GM19438 (cell line): ENCODE measurements around the gene CCK.
A peak's percentile ranks its signal among the peaks of the same experiment; 100 is the strongest.

ENCODE experiments used
- ATAC-seq: cut with Tn5 transposase; IDR thresholded peaks from one replicate; pipeline ENCODE4 v1.9.1; 2021; ENCODE audit warnings: low read depth; ENCODE audit not compliant: unreplicated experiment

CCK gene

DNA sequence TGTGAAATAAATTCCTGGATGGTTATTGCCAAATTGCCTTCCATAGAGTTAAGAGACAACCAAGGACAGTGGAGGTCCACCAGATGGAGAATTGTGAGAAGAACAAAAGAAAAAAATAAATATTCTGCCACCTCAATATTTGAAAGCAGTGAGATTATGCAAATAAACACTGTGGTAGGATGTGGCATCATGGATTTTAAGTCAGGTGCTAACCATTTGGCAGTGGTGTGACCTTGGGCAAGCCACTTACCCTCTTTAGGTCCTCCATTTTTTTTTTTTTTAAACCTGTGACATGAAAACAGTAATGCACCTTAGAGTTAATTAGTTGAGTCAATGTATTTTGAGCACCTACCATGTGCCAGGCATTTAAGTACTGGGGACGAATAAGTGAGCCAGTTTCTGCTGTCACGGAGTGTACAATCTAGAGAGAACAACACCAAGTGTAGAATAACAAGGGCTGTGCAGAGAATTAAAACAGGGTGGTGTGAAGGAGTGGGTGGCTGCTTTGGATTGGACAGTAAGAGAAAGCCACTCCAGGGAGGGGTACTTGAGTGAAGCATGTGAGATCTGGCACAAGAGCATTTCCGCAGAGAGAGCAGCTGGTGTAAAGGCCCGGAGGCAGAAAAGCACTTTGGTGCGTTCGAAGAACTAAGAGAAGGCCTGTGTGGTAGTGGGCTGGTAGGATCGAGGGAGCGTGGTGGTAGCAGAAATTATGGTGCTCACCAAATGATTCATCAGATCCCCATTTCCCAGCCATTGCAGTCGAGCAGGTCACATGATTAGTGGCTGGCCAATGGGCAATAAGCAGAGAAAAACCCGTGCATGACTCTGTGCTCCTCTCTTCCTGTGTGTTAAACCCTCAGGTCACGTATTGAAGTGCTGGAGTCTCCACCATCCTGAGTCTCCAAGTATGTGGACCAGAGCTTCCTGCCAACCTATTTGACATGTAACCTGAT lies 39.2 kb downstream of the CCK start:
- ATAC-seq: no peak

DNA sequence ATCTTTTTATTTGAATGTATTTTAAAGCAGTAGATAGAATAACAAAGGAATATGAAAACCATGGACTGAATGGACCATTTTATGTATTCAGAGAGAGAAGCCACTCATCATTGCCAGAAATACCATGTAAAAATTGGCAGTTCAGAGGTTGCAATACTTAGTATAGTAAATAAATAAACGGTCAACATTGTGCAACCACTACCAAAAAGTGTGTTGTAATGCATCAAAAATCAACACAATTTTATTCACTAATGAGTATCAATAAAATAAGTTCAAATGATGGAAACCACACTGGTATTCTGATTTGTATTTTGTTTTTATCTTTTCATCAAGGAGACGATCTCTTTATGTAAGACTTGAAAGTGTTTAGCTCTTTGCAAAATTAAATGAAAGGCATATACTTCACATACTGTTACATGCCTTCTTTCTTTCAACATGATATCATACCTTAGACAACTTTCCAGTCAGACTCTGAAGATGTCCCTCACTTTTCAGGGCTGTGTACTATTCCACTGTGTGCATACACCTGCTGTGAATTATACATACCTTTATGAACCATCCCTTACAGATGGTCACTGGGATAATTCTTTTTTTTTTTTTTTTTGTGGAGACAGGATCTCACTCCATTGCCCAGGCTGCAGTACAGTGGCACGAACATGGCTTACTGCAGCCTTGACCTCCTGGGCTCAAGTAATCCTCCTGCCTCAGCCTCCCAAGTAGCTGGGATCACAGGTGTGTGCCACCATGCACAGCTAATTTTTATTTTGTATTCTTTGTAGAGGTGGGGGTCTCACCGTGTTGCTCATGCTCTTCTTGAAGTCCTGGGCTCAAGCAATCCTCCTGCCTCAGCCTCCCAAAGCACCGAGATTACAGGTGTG lies 40.3 kb downstream of the CCK start:
- ATAC-seq: no peak

DNA sequence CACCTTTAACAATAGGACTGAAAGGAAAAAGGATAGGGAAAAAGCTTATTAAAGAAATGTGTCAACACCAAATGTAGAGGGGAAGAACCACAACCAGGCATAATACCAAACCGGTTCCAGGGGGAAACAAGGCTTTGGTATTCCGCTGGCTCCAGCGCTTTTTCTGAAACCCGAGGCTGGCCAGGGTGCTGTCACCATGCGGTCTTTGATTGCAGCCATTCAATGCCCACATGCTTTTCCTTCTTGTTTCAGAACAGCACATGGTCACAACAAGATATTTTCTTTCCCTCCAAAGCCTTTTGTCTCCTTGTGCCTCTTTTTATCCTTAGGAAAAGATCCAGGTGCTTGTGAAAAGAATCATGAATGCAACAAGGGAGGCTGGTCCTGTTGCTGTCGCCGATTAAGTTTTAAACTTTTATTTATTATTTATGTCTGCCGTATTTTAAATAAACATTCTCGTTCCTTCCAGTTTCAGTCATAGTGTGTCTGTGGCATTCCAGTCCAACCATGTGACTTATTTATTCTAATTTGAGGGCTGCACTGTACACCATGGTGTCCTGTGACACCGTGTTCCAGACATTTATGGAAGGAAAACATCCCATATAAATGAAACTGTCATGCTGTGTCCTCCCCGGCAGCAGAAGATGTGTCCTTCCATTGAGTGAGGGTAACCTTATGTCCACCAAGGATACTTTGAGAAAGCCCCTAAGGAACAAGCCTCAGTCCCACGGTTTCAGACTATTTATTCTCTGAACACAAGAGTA lies 41.1 kb downstream of the CCK start:
- ATAC-seq: no peak

DNA sequence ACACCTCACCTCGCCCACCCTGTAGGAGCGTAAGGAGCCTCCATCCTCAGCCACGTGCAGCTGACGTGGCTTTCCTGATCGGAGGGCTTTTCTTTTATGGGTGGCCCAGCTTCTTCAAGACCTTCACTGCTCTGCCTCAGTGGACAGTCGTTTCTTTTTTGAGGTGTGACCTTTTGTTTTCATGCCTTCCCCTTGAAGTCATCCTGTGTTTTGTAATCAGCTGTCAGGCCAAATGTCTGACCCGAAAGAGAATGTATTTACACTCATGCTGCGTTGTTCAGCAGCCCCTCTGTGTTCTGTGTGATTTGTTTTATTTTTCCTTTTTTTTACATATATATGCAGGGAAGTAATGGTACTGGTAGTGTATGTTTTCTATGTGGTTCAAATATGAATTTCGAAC lies 41.8 kb downstream of the CCK start:
- ATAC-seq: no peak

DNA sequence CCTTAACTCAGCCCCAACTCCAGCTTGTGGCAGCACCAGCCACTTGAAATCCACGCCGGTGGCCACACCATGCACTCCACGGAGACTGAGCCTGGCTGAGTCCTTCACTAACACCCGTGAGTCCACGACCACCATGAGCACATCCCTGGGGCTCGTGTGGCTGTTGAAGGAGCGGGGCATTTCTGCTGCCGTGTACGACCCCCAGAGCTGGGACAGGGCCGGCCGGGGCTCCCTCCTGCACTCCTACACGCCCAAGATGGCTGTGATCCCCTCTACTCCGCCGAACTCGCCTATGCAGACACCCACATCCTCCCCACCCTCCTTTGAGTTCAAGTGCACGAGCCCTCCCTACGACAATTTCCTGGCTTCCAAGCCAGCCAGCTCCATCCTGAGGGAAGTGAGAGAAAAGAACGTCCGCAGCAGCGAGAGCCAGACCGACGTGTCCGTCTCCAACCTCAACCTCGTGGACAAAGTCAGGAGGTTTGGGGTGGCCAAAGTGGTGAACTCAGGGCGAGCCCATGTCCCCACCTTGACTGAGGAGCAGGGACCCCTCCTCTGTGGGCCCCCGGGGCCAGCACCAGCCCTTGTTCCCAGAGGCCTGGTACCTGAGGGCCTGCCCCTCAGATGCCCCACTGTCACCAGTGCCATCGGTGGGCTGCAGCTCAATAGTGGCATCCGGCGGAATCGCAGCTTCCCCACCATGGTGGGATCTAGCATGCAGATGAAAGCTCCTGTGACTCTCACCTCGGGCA lies 42.9 kb downstream of the CCK start:
- ATAC-seq: no peak

DNA sequence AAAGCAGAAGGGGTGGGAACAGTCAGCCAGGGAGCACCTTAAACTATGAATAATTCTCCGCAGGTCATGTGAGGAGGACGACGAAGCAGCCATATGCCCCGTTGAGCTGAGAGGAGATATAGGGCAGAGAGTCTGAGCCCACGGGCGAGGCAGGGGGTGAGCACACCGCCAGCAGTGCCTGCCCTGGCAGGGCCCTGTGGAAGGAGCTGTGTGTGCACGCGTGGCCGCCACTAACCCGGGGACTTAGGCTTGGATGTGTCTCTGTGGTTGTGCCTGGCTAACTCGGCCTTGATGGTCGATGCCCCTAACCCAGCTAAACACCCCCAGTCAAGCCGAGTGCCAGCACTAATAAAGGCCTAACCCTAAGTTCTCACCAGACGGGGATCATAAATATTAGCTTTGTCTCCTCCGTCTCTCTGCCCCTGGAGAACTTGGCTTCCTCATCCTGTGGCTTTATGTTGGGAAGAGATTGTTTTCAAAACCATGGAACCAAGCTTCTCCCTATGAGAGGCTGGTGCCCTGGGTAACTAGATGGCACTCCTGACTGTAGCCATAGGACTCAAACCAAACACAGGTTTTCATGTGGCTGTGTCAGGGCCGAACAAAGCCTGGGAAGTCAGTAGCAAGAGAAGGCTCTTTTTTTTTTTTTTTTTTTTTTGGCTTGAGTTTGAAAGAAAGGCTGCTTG lies 45.4 kb downstream of the CCK start:
- no peak for ATAC-seq

DNA sequence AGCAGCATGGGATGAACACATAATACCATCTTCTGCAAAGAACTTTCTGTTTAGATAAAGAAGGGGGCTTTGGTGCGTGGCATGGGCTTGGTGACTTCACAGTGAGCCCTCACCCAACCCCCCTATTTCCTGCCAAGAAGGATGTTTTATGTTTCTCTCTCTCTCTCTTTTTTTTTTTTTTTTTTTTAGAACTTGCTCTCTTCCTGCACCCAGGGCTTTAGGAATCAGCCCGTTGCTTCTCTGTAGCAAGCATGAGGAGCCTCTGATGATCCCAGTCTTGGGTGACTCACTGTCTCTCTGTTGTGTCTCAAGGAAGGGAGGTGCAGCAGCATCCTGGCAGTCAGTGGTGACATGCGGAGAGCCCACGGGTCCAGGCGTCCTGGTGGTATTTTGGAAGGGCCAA lies 49.1 kb downstream of the CCK start:
- no peak for ATAC-seq

DNA sequence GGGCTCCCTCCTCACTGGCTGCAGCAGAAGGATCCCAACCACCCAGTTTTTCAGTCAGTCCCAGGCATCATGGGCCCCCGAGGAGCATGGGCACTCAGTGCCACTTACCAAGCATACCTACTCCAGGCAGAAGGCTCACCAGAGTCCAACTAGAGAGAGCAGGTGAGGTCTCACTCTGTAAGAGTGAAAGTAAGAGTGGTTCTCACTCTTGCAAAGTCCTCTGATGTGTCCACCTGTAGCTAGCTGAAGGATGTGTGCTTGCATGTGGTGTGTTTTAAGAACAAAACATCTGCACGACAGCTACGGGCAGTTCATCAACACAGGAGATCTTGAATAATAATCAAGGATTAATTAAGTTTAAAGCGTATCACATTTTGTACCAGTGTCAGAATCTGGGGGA lies 49.7 kb downstream of the CCK start:
- ATAC-seq: peak; percentile 62

DNA sequence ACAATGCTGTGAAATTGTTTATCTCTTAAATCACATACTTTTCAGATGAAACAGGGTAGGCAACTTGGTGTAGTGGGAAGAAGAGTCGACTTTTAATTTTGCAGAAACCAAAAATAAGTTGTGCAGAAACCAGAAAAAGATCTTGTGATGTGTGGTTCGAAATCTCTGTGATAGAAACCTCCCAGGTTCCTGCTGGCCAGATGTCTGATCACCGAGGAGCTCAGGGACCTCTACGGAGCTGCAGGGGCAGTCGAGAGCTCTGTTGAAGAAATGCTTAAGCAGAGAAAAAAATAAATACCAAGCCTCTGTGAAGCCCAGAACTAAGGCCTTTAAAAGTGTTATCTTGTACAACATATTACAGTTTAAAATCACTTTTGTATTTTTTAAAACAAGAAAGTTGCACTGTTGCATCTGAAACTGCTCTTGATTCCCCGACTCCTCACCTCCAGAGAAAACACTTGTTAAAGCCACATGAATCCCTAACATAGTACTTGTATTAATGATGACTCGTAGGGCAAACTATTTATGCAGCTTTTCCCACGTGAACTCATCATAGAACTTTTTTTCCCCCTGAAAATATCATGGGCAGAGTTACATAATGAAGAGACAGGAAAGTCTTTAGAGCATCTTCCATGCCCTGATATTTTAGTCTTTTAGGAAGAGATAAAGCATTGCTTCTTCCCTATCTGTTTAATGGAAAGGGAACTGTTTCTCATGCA lies 51.3 kb downstream of the CCK start:
- no peak for ATAC-seq

DNA sequence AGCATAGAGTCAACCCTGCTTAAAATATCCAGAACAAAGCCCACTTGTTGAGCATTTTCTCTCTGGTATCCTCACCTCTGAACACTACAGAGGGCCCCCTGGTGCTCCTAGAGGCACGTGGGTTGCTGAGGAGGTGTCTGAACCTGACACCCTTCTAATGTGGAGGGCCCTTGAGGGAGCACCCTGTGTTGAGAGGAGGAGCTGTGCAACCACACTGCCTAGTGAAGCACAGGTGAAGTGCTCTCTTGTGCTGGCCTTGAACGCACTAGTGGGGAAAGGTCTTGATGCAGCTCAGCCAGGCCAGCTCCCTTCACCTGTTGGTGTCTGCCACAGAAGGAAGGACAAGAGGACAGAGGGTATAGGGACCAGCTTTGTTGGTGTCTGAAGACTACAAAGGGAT lies 51.9 kb downstream of the CCK start:
- ATAC-seq: no peak

DNA sequence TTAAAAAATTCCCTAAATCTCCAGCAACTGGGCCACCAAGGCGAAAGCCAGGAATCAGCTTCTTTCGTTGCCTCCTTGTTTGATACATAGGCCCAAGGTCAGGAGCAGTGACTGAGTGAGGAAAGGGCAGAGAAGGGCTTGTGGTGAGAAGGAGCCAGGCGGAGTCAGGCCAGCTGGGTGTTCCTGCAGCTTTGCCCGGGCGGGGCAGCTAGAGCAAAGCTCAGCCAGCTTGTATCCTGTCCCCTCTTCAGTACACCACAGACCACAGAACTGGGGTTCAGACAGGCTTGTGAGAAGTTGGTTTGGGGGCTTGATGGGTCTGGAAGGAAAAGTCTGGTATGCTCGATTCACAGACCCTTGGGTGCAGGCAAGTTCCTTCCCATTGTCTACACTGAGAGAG lies 52.6 kb downstream of the CCK start:
- no peak for ATAC-seq

DNA sequence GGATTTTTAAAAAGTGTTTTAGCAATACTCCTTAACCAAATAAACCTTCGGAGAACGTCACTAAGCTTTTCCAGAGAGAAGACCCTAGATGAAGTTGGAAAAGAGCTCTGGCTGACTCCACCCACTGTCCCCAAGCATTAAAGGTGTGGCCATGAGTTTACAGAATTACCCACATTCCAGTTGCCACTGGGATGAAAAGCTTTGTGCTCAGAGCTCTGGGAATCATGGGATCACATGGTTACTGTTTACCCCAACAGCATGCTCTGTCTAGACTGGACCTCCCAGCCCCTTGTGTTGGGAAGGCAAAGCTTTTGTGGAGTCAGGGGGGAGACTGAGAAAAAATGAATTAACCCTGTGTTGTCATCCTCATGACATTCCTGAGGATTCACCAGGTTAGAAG lies 55.3 kb downstream of the CCK start:
- no peak for ATAC-seq

DNA sequence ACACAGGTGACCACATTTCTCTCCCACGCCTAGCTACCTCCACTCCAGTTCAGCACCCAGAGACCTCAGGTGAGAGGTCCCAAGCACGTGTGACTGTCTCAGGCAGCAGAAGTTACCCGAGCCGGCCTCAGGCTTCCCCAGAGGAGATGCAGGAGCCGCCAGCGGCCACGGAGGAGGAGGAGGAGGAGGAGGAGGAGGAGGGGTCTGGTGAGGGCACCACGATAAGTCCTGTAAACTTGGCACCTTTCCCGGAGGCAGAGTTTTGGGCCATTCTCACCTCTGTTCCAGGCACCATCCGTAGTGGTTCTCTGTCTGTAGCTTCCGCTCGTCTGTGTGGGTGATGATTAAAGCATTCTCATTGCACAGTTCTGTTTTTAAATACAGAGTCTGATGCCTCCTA lies 56.1 kb downstream of the CCK start:
- ATAC-seq: no peak
